Right kidney (tissue), 1 donor: ENCODE results near the gene CCR1.
"Not testable (repeated sequence)": the region's sequence is repeated elsewhere in the genome, so short reads cannot be mapped to it uniquely, and the experiment has no call there.

ENCODE experiments used
- DNase-seq: peaks from one replicate; pipeline ENCODE4 v3.0.0-alpha.2; 2016

CCR1 gene

DNA sequence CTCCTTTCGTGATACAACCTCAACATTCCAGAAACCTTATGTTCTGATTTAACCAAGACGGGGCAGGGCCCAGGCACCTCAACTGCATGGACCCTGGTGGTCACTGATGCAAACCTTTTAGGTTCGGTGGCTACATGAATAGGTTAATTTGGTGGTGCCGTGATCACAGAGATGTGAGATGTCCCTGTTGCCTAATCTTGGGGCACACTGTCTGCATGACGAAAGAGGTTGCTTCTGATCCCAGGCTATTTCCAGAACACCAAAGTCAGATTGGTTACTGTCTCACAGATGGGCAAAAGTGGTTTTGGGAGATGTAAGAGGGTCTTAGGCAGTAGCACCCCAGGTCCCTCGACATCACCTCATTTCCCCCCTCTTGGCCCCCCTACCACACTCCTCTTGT, 4.0 kb upstream of the CCR1 start:
- DNase-seq: no peak

DNA sequence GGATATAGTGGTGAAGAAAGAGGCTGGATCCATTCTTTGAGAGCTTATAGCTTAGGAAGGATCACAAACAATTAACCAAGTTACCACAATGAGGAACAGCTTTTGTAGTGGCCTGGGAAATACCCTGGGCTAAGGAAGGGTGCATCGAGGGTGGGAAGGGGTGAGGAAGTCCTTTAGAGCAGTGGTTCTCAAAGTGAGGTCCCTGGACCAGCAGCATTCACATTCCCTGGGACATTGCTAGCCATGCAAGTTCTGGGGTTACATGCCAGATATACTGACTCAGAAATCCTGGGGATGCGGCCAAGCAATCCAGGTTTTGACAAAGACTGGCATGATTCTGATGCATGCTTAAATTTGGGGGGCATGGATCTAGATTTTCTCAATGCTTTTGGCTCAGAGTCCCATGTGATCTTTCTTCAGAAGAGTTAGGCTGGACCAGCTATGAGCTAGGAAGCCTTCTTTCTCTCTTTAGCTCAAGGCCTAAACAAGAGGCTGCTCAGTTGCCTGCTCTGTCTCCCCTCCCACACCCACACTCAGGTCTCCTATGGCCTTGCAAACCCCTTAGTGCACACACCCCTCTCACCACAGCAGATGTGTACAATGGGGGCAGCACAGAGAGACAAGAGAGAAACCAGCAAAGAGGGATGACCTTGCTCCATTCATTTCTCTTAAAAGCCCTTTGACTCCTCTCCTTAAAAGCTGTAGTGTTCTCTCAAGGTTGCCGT, 1.8 kb upstream of the CCR1 start:
- no peak for DNase-seq

DNA sequence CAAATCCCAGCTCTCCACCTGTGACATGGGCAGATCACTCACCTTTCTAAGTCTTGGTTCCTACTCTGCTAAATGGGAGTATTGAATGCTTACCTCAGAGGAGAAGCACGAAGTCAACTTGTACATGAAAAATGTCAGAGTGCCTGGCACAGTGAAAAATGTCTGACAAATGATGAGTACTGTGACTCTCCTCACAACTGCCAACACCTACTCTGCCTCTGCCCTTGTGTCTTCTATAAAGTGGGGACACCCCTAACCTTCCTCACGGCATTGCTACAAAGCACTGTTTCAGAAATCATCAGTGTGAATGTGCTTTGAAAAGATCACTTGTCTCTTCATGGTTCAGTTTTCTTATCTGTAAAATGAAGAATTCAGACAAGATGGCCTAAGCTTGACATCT, 940 bp upstream of the CCR1 start:
- no peak for DNase-seq

DNA sequence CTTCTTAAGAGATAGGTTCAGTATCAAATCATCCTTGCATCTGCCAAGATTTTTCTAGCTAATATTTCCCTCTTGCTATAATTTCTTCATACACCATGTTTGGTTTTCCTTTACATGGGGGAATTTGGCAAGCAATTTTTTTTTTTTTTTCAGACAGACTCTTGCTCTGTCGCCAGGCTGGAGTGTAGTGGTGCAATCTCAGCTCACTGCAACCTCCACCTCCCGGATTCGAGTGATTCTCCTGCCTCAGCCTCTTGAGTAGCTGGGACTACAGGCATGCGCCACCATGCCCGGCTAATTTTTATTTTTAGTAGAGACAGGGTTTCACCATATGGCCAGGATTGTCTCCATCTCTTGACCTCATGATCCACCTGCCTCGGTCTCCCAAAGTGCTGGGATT, 599 bp downstream of the CCR1 start:
- DNase-seq: not testable (repeated sequence)

DNA sequence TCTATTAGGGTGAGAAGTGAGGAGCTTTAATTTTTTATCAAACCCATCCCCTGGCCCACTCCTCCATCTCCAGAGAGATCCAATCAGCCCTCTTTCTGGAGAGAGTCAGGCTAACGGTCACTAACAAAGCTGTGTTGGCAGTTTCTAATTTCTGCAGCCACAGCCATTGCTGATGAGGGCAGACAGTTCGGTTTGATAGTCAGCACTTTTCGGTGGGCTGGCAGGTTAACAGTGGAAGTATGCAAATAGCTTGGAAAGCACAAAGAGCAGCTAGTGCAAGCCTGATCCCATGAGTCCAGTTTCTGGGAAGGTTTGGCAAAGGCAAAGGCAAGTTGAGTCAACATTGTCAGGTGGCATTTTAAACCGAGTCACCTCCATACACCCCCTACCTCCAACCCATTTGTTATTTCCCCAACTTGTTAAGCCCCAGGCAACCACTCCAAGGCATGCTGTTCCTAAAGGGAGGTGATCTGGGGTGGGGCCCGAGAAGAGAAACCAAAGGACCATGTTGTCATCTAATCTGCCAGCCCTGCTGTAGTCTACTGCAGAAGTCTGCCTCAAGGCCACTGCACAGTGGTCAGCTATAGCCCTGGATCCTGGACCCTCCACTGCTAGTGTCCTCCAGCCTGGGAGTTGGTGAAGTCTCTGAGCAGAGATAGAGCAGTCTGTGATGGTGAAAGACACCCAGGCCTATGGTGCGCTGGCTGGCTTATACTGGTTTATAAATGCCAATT, 1.7 kb downstream of the CCR1 start:
- DNase-seq: no peak

DNA sequence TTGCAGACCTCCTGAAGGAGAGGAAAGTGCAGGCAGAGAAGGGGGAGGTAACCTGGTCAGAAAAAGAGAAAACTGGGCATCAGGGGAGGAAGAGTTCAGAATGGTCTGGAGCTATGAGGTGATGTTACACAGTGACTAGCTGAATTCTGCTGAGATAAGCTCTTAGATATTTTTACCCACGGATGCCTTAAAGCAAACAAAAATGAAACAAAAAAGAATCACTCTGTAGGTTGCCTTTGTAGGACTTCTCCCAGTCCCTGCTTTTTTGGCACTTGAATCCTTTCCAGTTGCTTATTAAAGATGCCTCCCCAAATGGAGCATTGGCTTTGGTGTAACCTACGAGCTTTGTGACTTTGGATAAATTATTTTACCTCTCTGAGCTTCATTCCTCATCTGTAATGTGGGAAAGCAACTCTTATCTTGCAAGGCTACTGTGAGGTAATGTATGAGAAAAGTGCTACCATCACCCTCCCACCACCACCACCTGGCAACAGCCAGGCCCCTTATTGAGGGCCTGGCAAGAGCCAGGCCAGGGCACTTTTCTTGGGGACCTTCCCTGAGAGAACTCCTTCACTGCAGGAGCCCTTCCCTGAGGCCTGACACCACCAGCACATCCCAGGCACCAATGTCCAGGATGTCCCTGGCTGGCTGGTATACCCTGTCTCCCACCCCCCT, 2.7 kb downstream of the CCR1 start:
- DNase-seq: no peak

DNA sequence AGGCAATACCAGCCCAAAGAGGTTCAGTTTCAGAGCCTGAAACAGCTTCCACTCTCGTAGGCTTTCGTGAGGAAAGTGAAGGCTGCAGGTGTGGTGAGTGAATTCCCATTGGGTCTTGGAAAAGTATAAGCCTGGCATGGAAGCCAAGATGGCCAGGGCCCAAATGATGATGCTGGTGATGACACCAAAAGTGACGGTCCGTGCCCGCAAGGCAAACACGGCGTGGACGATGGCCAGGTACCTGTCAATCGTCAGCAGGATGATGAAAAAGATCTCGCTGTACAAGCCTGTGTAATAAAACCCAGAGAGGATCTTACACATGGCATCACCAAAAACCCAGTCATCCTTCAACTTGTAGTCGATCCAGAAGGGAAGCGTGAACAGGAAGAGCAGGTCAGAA, 4.4 kb downstream of the CCR1 start:
- DNase-seq: no peak

DNA sequence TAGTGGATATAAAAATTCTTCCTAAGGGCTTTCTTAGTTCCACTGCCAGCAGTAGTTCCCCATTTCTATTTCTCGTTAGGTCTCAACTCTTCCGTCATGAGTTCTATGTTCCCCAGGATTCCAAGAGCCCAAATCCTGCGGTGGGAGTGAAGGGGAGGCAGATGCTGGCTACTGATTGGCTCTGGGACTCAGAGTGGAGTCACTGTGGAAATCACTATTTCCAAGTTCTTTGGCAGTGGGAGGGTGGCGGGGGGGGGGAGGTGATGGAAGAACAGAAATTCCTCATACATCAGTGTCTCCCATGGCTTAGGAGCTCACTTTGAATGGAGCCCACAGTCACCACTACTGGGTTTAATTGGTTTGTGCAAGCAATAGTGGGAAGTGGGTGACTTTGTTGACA, 5.6 kb downstream of the CCR1 start:
- DNase-seq: no peak

DNA sequence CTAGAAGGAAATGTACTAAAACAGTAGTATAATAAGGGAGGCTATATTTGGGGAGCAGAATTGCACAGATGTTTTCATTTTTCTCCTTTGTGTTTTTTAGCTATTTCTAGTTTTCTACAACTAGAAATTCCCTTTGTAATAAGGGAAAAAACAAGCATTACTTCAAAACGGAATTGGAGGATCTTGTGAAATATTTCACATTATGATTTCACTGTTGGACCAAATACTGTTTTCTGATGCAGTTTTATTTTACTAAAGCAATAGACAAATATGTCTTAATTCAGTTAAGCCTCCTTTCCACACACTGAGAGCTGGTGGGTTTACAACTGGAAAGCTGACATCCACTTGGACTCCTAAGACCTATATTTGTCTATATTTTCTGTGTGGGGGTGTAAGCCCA, 7.3 kb downstream of the CCR1 start:
- no peak for DNase-seq

DNA sequence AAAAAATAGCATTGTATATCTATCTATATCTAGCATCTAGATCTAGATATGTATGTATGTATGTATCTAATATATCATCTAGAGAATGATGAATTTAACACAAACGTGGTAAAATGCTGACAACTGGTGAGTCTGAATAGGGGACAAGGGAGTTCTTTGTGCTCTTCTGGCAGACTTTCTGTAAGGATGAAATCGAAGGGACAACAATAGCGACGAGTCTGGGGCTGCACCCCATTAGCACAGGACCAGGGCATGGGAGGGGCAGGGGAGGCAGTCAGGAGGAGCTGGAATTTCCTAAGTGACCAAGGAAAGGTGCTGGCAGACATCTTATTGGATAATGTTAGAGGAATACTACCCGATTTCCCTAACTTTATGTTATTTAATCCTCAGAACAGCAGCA, 7.9 kb downstream of the CCR1 start:
- DNase-seq: no peak

DNA sequence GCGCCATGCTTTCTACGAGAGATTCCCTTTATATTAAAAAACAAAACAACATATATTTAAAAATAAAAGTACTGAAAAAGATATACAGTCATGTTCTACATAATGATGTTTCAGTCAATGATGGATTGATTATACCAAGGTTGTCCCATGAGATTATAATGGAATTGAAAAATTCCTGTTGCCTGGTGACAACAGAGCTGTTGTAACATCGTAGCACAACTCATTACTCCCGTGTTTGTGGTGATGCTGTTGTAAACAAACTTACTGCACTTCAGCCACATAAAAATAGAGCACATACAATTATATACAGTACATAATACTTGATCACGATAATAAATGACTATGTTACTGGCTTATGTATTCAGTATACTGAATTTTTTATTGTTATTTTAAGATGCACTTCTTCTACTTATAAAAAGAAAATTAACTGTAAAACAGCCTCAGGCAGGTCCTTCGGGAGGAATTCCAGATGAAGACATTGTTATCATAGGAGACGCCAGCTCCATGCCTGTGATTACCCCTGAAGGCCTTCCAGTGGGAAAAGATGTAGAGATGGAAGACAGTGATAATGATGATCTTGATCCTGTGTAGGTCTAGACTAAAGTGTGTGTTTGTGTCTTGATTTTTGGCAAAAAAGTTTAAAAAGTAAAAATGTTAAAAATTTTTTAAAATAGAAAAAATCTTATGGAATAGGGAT, 11.7 kb downstream of the CCR1 start:
- DNase-seq: no peak

DNA sequence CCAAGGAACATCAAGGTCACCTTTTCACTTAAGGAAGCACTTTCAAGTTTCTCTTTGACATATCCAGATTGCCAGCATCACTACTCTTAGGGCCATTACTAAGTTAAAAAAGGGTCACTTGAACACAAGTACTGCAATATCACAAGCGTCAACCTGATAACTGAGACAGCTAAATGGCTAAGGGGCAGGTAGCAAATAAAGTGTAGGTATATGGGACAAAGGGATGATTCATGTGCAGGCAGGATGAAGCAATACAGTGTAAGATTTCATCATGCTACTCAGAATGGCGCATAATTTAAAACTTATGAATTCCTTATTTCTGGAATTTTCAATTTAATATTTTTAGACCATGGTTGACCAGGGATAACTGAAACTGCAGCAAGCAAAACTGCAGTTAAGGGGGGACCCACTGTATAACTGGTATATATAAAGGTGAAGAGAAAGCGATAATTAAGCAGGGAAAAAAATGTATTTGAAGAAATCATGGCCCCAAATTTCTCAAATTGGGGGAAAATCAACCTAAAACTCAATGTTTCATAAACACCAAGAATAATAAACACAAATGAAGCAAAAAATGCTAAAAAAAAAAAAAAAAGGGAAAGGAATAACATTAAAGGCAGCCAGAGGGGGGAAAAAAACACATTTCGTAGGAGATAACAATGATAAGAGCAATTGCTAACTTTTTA, 13.1 kb downstream of the CCR1 start:
- no peak for DNase-seq

DNA sequence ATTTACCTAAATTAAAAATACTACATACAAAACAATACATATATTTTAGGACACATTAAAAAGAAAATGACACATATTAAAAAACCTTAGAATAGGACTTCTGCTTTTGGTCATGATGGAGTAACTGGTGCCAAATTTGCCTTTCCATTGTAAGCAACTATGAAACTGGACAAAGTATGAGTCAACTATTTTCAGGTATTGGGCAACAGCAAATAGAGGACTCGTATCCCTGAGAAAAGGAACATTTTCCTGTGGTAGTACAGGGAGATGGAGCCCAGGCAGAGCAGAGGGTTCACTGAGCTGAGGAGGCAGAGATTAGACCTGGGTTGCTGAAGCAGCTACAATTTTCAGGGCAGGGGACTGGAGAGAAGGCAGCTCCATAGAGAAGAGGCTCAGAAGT, 14.7 kb downstream of the CCR1 start:
- no peak for DNase-seq

DNA sequence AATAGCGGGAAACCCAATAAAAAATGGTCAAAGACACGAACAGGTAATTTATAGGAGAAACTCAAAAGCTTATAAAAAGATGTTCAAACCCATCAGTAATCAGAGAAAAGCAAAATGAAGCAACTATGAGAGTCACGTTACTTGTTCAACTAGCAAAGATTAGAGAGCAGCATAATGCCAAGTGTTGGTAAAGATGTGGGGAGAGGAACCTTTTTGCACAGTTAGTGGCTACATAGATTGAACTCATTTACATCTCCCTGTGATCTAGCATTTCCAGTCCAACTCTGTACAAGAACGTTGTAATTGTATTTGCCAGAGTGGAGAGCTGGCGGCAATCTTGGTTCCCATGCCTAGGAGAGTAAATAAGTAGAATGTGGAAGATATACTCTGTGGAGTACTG, 15.2 kb downstream of the CCR1 start:
- DNase-seq: no peak

DNA sequence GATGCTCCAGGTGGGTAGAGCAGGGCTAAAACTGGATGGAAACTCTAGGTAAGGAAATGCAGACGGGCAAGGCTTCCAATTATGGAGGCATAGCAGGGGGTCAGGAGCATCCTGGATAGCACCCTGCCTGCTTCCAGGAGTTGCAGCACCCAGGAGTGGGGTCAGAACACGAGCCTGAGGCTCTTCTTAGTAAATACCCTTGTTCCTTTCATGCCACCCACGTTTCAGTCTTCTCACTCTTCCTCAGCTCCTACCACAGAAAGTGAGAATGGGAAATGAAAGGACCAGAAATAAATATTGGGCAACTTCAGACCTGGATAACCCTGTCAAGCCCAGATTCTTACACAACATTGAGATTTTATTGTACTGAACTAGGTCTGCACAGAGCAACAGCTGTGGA, 16.4 kb downstream of the CCR1 start:
- no peak for DNase-seq

DNA sequence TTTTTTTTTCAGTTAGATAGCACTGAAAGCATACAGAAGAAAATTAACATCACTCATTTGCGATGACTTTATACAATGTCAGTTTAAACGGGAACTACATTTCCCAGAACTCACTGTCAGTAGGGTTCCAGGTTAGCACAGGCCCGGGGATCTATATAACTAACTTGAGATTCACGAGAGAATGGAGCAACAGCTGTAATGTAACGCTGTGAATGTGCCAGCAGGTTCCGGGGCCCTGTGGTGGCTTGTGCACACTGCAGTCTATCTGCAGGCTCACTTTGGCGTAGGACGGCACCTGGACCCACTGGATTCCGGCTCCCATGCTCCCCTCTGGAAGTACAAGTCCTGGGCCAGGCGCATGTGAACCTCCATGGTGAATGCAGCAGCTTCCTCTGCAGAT, 19.4 kb downstream of the CCR1 start:
- no peak for DNase-seq

DNA sequence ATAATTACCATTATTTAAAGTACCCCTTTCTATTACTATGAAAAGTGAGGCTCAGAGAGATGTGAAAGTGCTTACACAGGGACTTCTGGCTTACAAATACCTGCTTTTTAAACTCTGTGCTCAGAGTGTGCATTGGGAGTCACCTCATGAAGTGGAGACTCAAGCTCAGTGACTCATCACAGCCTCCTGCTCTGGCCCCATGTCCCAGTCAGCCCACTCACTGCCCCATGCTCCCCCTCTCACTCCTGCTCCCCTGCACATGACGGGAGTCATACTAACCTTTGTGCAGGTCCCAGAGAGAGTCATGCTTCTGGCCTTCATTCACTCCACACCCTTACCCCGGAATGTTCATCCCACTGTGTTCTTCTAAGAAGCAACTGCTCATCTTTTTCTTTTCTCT, 20.2 kb downstream of the CCR1 start:
- no peak for DNase-seq

DNA sequence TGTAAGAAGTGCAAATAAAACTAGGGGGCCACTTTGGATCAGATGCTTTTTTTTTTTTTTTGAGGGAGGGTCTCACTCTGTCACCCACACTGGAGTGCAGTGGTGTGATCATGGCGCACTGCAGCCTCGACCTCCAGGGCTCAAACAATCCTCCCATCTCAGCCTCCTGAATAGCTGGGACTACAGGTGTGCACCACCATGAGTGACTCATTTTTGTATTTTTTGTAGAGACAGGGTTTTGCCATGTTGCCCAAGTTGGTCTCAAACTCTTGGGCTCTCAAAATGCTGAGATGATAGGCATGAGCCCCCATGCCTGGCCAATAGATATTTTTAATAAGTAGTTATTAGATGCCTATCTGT, 20.8 kb downstream of the CCR1 start:
- no peak for DNase-seq

DNA sequence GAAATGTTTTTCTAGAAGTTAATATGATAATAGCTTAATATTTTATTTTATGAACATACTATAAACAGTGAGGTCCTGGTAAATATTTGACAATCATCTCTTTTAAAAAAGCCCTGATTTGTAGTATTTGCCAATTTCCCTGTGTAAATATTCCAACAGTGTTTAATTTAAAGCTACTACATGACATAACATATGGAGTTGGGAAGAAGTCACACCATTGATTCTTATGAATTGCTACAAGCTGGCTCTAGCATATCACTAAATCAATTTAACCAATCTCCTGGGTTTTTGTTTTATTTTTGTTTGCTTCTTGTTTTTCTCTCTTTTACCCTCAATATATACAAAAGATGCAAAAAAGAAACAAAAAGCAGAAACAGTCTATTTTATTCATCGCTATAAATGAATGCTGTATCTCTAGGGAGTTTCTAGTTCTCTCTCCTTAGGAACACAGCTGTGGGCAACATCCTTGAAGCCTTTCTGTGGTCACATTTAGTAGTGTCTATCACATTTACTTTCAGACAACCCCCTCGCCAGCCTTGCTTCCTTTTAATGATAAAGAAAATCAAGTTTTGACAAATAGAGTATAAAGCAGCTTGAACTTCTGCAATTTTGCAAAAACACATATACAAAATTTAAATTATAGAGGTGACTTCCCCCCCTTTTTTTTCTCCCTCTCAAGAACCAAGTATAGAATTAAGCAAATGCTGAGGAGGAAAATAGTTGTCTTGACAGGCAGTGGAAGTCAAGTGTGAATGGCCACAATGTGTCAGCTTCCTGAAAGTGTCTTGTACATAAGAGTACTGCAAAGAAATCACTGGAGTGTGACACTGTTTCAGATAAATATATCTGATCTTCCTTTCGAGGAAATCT, 21.4 kb downstream of the CCR1 start:
- DNase-seq: no peak

DNA sequence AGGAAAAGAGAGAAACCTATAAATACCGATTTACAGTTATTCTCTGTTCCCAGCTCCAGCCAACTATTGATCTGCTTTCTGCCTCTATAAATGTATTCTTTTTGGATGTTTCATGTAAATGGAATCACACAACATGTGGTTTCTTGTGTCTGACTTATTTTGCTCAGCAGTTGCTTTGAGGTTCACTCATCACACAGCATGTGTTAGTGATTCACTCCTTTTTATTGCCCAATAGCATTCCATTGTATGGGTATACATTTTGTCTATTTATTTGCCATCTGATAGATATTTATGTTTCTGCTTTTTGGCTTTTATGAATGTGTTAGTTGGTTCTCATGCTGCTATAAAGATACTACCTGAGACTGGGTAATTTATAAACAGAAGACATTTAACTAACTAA, 23.6 kb downstream of the CCR1 start:
- DNase-seq: no peak

DNA sequence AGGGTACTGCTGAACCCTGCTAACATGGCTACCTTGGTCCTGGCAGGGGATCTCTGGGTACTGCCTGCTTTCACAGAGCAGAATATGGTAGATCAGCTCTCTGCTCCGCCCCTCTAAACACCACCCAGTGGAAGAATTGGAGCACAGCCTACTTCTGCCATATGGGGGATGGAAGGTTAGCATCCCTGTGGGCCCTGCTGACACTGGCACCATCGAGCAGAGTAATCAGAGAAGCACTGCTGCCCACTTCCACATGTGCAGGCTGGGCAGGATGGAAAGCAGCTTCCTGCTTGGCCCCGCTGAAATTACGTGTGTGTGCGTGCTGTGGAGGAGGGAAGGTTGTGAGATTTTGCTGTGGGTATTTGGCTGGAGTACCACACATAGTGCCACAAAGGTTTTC, 24.8 kb downstream of the CCR1 start:
- no peak for DNase-seq
